Measurements from ENCODE around the gene LRGUK. TPM values are rescaled to one million over a fixed set of nuclear protein-coding genes. Genes with fewer than 3 reads are reported as not detected.

The LRGUK gene
- total and polyA plus RNA-seq, 2 of the 8 experiments (the other 6 are each of a cell fraction or from before 2014, with no cell fraction given): 1.5 to 3.6 TPM

- TF ChIP-seq USF2 (IDR thresholded peaks at IDR 0.05; ENCODE audit: low read length): no peak
- TF ChIP-seq CREB1 (IDR thresholded peaks at IDR 0.05): no peak
- TF ChIP-seq PHF8 (conservative IDR thresholded peaks at IDR 0.05; ENCODE audit: low read depth, low read length): no peak
- no peak for TF ChIP-seq HDAC2 (IDR thresholded peaks at IDR 0.05; ENCODE audit: borderline replicate concordance in 1 of 2, low read depth in 2 of 2, low read length in 2 of 2)
- TF ChIP-seq KDM5A (IDR thresholded peaks at IDR 0.05; ENCODE audit: low read length): no peak
- TF ChIP-seq TBP (IDR thresholded peaks at IDR 0.05; ENCODE audit: low read depth, low read length): no peak
Observed at GRCh38 chr7:134234216-134234615, 107.1 kb downstream of the LRGUK start (continued).
